ENCODE data around the gene PLA2G2F. TPM values are rescaled to one million over a fixed set of nuclear protein-coding genes. Genes with fewer than 3 reads are reported as not detected.

Gene PLA2G2F
- total RNA-seq, 2 donors from 2014 or later, result not detected

DNA sequence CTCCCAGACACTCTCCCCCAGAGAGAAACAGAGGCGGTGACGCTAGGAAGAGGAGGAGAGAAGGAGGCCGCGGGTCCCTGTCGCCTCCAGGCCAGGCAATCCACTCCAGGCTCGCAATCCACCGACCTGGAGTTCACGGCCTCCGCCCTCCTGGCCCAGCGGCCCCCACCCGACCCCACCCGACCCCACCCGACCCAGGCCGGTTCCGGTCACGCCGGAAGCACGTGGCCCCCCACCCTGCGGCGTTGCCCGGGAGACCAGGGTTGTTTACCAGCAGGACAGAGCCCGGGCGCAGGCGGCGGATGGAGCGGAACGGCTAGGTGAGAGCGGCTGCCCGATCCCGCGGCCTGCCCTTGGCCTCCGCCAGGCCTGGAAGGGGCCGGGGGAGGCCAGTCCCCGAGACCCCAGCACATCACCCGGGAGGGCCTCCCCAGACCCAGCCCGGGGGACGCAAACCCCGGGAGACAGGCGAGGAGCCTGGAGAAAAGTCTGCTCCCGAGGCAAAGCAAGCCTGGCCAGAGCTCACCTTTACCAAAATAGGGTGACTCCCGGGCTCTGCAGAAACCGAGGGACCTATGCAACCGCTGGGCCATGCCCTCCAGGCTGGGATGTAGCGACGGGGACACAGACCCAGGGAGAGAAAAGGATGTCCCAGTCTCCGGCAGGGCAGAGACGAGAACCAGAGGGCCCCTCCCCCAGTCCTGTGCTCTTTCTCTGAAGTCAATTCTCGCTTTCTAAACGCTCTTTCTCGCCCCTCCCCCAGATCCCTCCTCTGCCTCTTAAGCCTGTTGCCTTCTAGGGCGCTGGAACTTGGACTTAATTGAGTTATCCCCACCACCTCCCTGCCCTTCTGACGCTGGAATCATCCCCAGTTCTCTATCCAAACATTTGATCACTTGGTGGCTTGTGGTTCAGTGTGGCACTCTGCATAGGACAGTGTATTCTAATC, 47.0 kb downstream of the PLA2G2F start, which contains the start of the genes PLA2G2C and UBXN10:
Gene PLA2G2C (minus strand): TSS at position 685 of the 949 bp plus-strand sequence. CDS start 9,155 bp downstream, outside the sequence.
Gene UBXN10 (plus strand): TSS at position 263 of the 949 bp plus-strand sequence. CDS start 4,466 bp downstream, outside the sequence.
- H3K27ac ChIP-seq, result peak within 1 kb of the TSS; percentile 58
- H3K4me3 ChIP-seq, result peak within 1 kb of the TSS; percentile 45
- peak; percentile 87 for DNase-seq
- no peaks in the 10 kb centered on the region for H3K36me3 ChIP-seq
- peak within 1 kb of the TSS; percentile 28 to 79 for H3K9ac ChIP-seq (ENCODE audit: low read depth in 2 of 2, low read length in 2 of 2)
- no peaks in the 10 kb centered on the region for H3K27me3 ChIP-seq
- H3K9me3 ChIP-seq, result no peaks in the 10 kb centered on the region
- intact Hi-C loops (cut with DNase I), result no loop called here
- H3K4me1 ChIP-seq, result peaks cover 8% of the 10 kb centered on the region
- TF ChIP-seq, protein P1, sequence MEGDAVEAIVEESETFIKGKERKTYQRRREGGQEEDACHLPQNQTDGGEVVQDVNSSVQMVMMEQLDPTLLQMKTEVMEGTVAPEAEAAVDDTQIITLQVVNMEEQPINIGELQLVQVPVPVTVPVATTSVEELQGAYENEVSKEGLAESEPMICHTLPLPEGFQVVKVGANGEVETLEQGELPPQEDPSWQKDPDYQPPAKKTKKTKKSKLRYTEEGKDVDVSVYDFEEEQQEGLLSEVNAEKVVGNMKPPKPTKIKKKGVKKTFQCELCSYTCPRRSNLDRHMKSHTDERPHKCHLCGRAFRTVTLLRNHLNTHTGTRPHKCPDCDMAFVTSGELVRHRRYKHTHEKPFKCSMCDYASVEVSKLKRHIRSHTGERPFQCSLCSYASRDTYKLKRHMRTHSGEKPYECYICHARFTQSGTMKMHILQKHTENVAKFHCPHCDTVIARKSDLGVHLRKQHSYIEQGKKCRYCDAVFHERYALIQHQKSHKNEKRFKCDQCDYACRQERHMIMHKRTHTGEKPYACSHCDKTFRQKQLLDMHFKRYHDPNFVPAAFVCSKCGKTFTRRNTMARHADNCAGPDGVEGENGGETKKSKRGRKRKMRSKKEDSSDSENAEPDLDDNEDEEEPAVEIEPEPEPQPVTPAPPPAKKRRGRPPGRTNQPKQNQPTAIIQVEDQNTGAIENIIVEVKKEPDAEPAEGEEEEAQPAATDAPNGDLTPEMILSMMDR (IDR thresholded peaks at IDR 0.05), result no peak

DNA sequence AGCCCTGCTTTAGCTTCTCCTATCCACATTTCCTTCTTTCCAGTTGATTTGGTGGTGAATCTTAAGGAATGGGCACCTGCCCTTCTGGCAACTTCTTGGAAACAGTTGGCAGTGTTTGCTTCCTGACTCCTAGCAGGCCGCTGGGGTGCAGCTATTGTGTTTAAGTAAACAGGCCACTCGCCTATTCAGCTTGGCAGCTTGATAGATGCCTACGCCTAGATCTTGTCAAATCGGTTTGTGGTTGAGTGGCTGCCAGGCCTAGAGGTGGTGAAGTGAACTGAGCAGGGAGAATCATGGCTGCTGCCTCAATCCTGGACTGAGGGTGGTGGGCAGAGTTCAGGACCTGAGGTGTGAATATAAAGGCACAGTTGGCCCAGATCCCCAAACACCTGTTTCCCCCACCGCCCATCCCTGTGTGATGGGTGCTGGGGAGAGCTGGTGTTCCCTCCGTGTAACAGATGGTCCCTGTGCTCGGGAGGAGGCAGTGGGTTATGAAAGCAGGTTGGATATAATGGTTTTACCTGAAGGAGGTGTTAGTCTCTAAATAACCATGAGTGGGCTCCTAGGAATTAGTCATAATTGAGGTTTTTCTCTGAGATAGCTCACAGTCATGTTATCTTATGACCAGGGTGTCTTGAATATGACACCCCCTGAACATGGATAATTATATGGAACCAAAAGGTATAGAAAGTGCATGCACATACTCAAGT, 48.1 kb downstream of the PLA2G2F start:
- H3K27me3 ChIP-seq, result no peaks in the 10 kb centered on the region
- H3K27ac ChIP-seq, result peak overlapping the region; percentile 58
- no peaks in the 10 kb centered on the region for H3K36me3 ChIP-seq
- H3K9me3 ChIP-seq, result no peaks in the 10 kb centered on the region
- peak; percentile 83 for DNase-seq
- intact Hi-C loops (cut with DNase I), result no loop called here
- TF ChIP-seq, protein P1 (IDR thresholded peaks at IDR 0.05), result no peak
- H3K4me1 ChIP-seq, result peaks cover 8% of the 10 kb centered on the region
- peak overlapping the region in 1 of 2 donors; percentile 79 for H3K9ac ChIP-seq (ENCODE audit: low read depth in 2 of 2, low read length in 2 of 2)
- H3K4me3 ChIP-seq, result no peak overlapping the region

- Histone ChIP-seq H3K9ac (ENCODE audit: low read depth in 2 of 2, low read length in 2 of 2) (no peak overlapping the region), H3K27me3 (no peaks in the 10 kb centered on the region), H3K9me3 (no peaks in the 10 kb centered on the region), H3K4me1 (peaks cover 8% of the 10 kb centered on the region), H3K36me3 (no peaks in the 10 kb centered on the region), H3K27ac (peak overlapping the region; percentile 58), H3K4me3 (no peak overlapping the region)
- intact Hi-C loops (cut with DNase I), result no loop called here
- TF ChIP-seq, protein P1 (IDR thresholded peaks at IDR 0.05), result no peak
- DNase-seq, result no peak
Measured at GRCh38 chr1:20187813-20188454, 48.8 kb downstream of the PLA2G2F start.

GRCh38 chr1:20188455-20188817, 49.3 kb downstream of the PLA2G2F start:
- H3K4me1 ChIP-seq, result peaks cover 8% of the 10 kb centered on the region

More at GRCh38 chr1:20188455-20188817, 49.3 kb downstream of the PLA2G2F start:
- intact Hi-C loops (cut with DNase I), result no loop called here
- TF ChIP-seq, protein P1 (IDR thresholded peaks at IDR 0.05), result no peak
- no peak for DNase-seq
- H3K27me3 ChIP-seq, result no peaks in the 10 kb centered on the region
- no peaks in the 10 kb centered on the region for H3K36me3 ChIP-seq
- H3K9ac ChIP-seq (ENCODE audit: low read depth in 2 of 2, low read length in 2 of 2), result no peak overlapping the region
- H3K4me3 ChIP-seq, result no peak overlapping the region
- no peaks in the 10 kb centered on the region for H3K9me3 ChIP-seq
- H3K27ac ChIP-seq, result peak overlapping the region; percentile 58
